K562 (cell line): ENCODE results near the gene MBOAT1. TPM values are rescaled to one million over a fixed set of nuclear protein-coding genes. Genes with fewer than 3 reads are reported as not detected.

Source experiments
- ATAC-seq: fragments of 200-7000 bp; cut with Tn5 transposase; 3 replicates; pipeline ENCODE4 v1.9.1; 2020; ENCODE audit warnings: moderate library complexity
- BruUV-seq: library from RNA; stranded (reverse); fragments of 400-500 nt; replicated peaks from 2 replicates; lab custom pipeline; 2021; lab: Mats Ljungman, UMichigan
- CTCF ChIA-PET: fragments of 300-600 bp; formaldehyde crosslinking; extraction: SDS; loops from one replicate; lab custom pipeline; 2021; ENCODE audit warnings: low intra/inter-chr PET ratio; lab: Yijun Ruan, JAX
- POLR2A ChIA-PET: fragments of 300-600, 350-650 bp; sonication (Branson Sonifier 250); formaldehyde crosslinking; extraction: SDS; loops from one replicate; lab custom pipeline; 2021; ENCODE audit warnings: antibody characterized with exemption, inconsistent platforms; lab: Yijun Ruan, JAX
- DNase-seq, 4 experiments: peaks; one replicate each; pipeline versions ENCODE4 v3.0.0 to v3.0.0-alpha.2; 2011 to 2018; ENCODE audit warnings: low spot score in 3 of 4, mixed read lengths in 3 of 4; ENCODE audit errors: extremely low read depth in 1 of 4
- FAIRE-seq: peaks from 2 replicates; lab custom pipeline; 2011; peaks lifted over from hg19 to GRCh38; lab: Jason Lieb, UNC
- H2AFZ ChIP-seq: 2 replicates; pipeline ENCODE4 v1.6.0; 2011; ENCODE audit warnings: low read depth, low read length, control low read depth, inconsistent platforms
- H3K27ac ChIP-seq: fragments of 200-600 bp; 3 replicates; pipeline ENCODE4 v1.8.0; 2011; ENCODE audit warnings: low read depth, mild to moderate bottlenecking, control low read depth, inconsistent platforms, low read length, moderate library complexity, mixed read lengths; ENCODE audit errors: extremely low read depth
- H3K27me3 ChIP-seq, 2 experiments: fragments of 300-600 bp in 1 of 2; 2 replicates in 1 of 2; 3 replicates in 1 of 2; pipeline versions ENCODE4 v1.6.0 to v1.8.0; 2011; ENCODE audit warnings: inconsistent platforms in 2 of 2, low read length in 2 of 2, mild to moderate bottlenecking in 1 of 2, mixed read lengths in 1 of 2, moderate library complexity in 1 of 2; ENCODE audit not compliant: control insufficient read depth in 2 of 2, insufficient read depth in 2 of 2
- H3K36me3 ChIP-seq: fragments of 300-600 bp; 3 replicates; pipeline ENCODE4 v1.8.0; 2011; ENCODE audit warnings: mild to moderate bottlenecking, low read length, inconsistent platforms; ENCODE audit not compliant: control insufficient read depth, insufficient read depth
- H3K4me1 ChIP-seq, 2 experiments: fragments of 200-600 bp in 1 of 2; replicated peaks in 1 of 2; 2 replicates in 1 of 2; 3 replicates in 1 of 2; pipeline versions ENCODE4 v1.5.1 to v1.8.0; 2011; ENCODE audit warnings: inconsistent platforms in 2 of 2, low read length in 2 of 2, mild to moderate bottlenecking in 1 of 2, mixed read lengths in 1 of 2, moderate library complexity in 1 of 2; ENCODE audit not compliant: control insufficient read depth in 2 of 2, insufficient read depth in 2 of 2
- H3K4me2 ChIP-seq: 2 replicates; pipeline ENCODE4 v1.6.1; 2011; ENCODE audit warnings: low read length, control low read depth, inconsistent platforms, mixed read lengths; ENCODE audit not compliant: insufficient read depth
- H3K4me3 ChIP-seq: fragments of 200-600 bp; sonication (generic), shearing (Covaris generic); 2 replicates; pipeline ENCODE4 v1.5.1; 2016; ENCODE audit warnings: control low read depth, inconsistent platforms
- H3K79me2 ChIP-seq: fragments of 200-600 bp; 3 replicates; pipeline ENCODE4 v1.8.0; 2011; ENCODE audit warnings: low read length, inconsistent platforms; ENCODE audit not compliant: control insufficient read depth, insufficient read depth
- H3K9ac ChIP-seq, 2 experiments: 2 replicates each; pipeline versions ENCODE4 v1.6.0 to v1.6.1; 2011; ENCODE audit warnings: low read depth in 2 of 2, low read length in 2 of 2, control low read depth in 1 of 2, inconsistent platforms in 1 of 2, mild to moderate bottlenecking in 1 of 2, mixed read lengths in 1 of 2; ENCODE audit not compliant: insufficient read depth in 1 of 2
- H3K9me1 ChIP-seq: one replicate; pipeline ENCODE4 v1.6.0; 2011; ENCODE audit warnings: inconsistent platforms, mild to moderate bottlenecking, low read length, moderate library complexity; ENCODE audit not compliant: control insufficient read depth, insufficient read depth
- H3K9me3 ChIP-seq: replicated peaks from 2 replicates; pipeline ENCODE4 v1.5.1; 2011; ENCODE audit warnings: low read depth, low read length, inconsistent platforms; ENCODE audit not compliant: control insufficient read depth, insufficient read depth
- H4K20me1 ChIP-seq: replicated peaks from 2 replicates; pipeline ENCODE4 v1.6.1; 2011; ENCODE audit warnings: low read length, inconsistent platforms, mixed read lengths; ENCODE audit not compliant: control insufficient read depth, insufficient read depth
- HDAC6 ChIP-seq: IDR thresholded peaks from 2 replicates; pipeline ENCODE4 v1.6.1; 2012; ENCODE audit warnings: low read depth, mild to moderate bottlenecking, control low read depth, inconsistent platforms, low read length, moderate library complexity
- HLTF ChIP-seq: fragments of 450-650 bp; IDR thresholded peaks from 2 replicates; pipeline ENCODE4 v1.6.1; 2016
- TCF3 ChIP-seq: sonication (generic); formaldehyde crosslinking; IDR thresholded peaks from 2 replicates; pipeline ENCODE4 v1.4.0; 2020; ENCODE audit warnings: mild to moderate bottlenecking, missing genetic modification reagents
- WGBS: fragments of 100-300 bp; shearing (Covaris generic); methylation state at CpG from one replicate; pipeline ENCODE4 v1.1.6; 2016; ENCODE audit warnings: low coverage, mixed read lengths; ENCODE audit not compliant: insufficient coverage; ENCODE audit errors: missing lambda C conversion rate; 5-methylcytosine and 5-hydroxymethylcytosine counted together
- in situ Hi-C: fragments of 300-500 bp; cut with MboI; formaldehyde crosslinking; loops from 4 replicates; pipeline ENCODE4 v1.15.0; 2018; ENCODE audit warnings: inconsistent platforms, mixed read lengths
- intact Hi-C: fragments of 100-400 bp; cut with micrococcal nuclease; formaldehyde crosslinking; loops from 2 replicates; pipeline ENCODE4 v1.14.2; 2022
- polyA plus RNA-seq, 8 experiments: library from polyadenylated mRNA; depleted of rRNA in 4 of 8; stranded (reverse) in 5 of 8; unstranded in 3 of 8; fragments of >200 nt; fragmentation: Nextera tagmentation in 2 of 8; fragmentation: Illumina TruSeq in 1 of 8; extraction: Ambion mirVana in 2 of 8; extraction: Trizol in 1 of 8; gene quantifications; 2 replicates each; pipeline versions ENCODE4 v1.2.1 to v1.2.3, GENCODE V29; 2011 to 2014; ENCODE audit warnings: inconsistent platforms in 1 of 8, missing spikeins in 1 of 8
- total RNA-seq, 7 experiments: library from RNA; depleted of rRNA in 6 of 7; stranded (reverse); fragments of >200 nt in 6 of 7; fragmentation: Illumina TruSeq in 2 of 7; extraction: Trizol in 2 of 7; gene quantifications; 2 replicates each; pipeline versions ENCODE4 v1.2.1 to v1.2.3, GENCODE V29; 2011 to 2021; ENCODE audit warnings: low replicate concordance in 1 of 7
- TF ChIP-seq, protein P1 (sequence below): fragments of 150-350 bp; conservative IDR thresholded peaks from 2 replicates; pipeline ENCODE4 v1.6.1; 2014; ENCODE audit warnings: low read length

Gene MBOAT1
- total and polyA plus RNA-seq, 9 of the 15 experiments (the other 6 are each of a cell fraction or from before 2014, with no cell fraction given), result 0.13 to 16.5 (median 10.3) TPM

GRCh38 chr6:20246125-20246524 is 33.9 kb upstream of the MBOAT1 start:
- Histone ChIP-seq H3K9me1 (no peaks in the 10 kb centered on the region), H3K27me3 (peaks cover 0 to 9% of the 10 kb centered on the region in 2 experiments; a peak in 2 of 5 replicates), H3K27ac (no peak overlapping the region), H3K4me2 (no peak overlapping the region), H3K4me1 (peaks cover 8 to 12% of the 10 kb centered on the region in 2 experiments; a peak in 3 of 5 replicates), H3K36me3 (no peaks in the 10 kb centered on the region), H3K9me3 (no peaks in the 10 kb centered on the region; the same call in 1 of the 2 replicates), H3K79me2 (no peaks in the 10 kb centered on the region), H3K4me3 (no peak overlapping the region), H3K9ac (no peak overlapping the region), H4K20me1 (no peaks in the 10 kb centered on the region), H2AFZ (peak overlapping the region; percentile 54)
- in situ Hi-C loops, result no loop called here
- peak; percentile 40 for FAIRE-seq
- BruUV-seq, result no TSS peak
- CTCF ChIA-PET, result no interaction called here
- intact Hi-C loops, result no loop called here
- no peak for TF ChIP-seq HLTF
- TF ChIP-seq TCF3 (CRISPR knock-in tag), result peak; percentile 28; the same call in 1 of the 2 replicates
- TF ChIP-seq, protein P1, sequence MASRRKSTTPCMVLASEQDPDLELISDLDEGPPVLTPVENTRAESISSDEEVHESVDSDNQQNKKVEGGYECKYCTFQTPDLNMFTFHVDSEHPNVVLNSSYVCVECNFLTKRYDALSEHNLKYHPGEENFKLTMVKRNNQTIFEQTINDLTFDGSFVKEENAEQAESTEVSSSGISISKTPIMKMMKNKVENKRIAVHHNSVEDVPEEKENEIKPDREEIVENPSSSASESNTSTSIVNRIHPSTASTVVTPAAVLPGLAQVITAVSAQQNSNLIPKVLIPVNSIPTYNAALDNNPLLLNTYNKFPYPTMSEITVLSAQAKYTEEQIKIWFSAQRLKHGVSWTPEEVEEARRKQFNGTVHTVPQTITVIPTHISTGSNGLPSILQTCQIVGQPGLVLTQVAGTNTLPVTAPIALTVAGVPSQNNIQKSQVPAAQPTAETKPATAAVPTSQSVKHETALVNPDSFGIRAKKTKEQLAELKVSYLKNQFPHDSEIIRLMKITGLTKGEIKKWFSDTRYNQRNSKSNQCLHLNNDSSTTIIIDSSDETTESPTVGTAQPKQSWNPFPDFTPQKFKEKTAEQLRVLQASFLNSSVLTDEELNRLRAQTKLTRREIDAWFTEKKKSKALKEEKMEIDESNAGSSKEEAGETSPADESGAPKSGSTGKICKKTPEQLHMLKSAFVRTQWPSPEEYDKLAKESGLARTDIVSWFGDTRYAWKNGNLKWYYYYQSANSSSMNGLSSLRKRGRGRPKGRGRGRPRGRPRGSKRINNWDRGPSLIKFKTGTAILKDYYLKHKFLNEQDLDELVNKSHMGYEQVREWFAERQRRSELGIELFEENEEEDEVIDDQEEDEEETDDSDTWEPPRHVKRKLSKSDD, result no peak
- no peak for TF ChIP-seq HDAC6
- 0% methylated on average over 2 of the region's 2 CpGs for WGBS
- ATAC-seq, result peak; percentile 76
- DNase-seq, result peak in 1 of 4 experiments; percentile 46
- POLR2A ChIA-PET, result interaction anchor here (0.8 to 1.5 kb wide), 3 partner anchors 10 to 118 kb away, joined by 3 to 4 read pairs (median 3); no protein-coding TSS in a partner anchor
